Kidney (tissue), 14 donors: ENCODE data around the gene ZFP36L2. TPM values are rescaled to one million over a fixed set of nuclear protein-coding genes. Genes with fewer than 3 reads are reported as not detected.

Source experiments
- DNase-seq, 5 donors: peaks; one replicate each; pipeline ENCODE4 v3.0.0-alpha.2; 2013 to 2020
- FAIRE-seq: peaks from 2 replicates; lab custom pipeline; 2012; peaks lifted over from hg19 to GRCh38; lab: Jason Lieb, UNC
- H3K27ac ChIP-seq, 2 donors: one replicate each; pipeline ENCODE4 v1.7.0; 2013; ENCODE audit warnings: low read depth in 2 of 2, low read length in 2 of 2, inconsistent platforms in 1 of 2
- H3K27me3 ChIP-seq: one replicate; pipeline ENCODE4 v1.7.1; 2013; ENCODE audit warnings: low read length, inconsistent platforms; ENCODE audit not compliant: control insufficient read depth, insufficient read depth
- H3K36me3 ChIP-seq, 3 donors: one replicate each; pipeline versions ENCODE4 v1.7.0 to v1.7.1; 2013; ENCODE audit warnings: low read length in 3 of 3, control low read depth in 1 of 3, inconsistent platforms in 1 of 3; ENCODE audit not compliant: insufficient read depth in 3 of 3, control insufficient read depth in 2 of 3
- H3K4me1 ChIP-seq, 3 donors: one replicate each; pipeline versions ENCODE4 v1.7.0 to v1.7.1; 2013; ENCODE audit warnings: low read length in 3 of 3, inconsistent platforms in 1 of 3, low read depth in 1 of 3; ENCODE audit not compliant: control insufficient read depth in 2 of 3, insufficient read depth in 2 of 3
- H3K4me3 ChIP-seq, 3 donors: one replicate each; pipeline versions ENCODE4 v1.7.0 to v1.8.1; 2013; ENCODE audit warnings: low read length in 3 of 3, control low read depth in 1 of 3, inconsistent platforms in 1 of 3
- H3K9ac ChIP-seq, 3 donors: one replicate each; pipeline versions ENCODE4 v1.7.0 to v1.7.1; 2013; ENCODE audit warnings: low read length in 3 of 3, control low read depth in 1 of 3, inconsistent platforms in 1 of 3
- H3K9me3 ChIP-seq, 3 donors: one replicate each; pipeline versions ENCODE4 v1.7.0 to v1.7.1; 2013; ENCODE audit warnings: low read length in 3 of 3, control low read depth in 1 of 3, inconsistent platforms in 1 of 3; ENCODE audit not compliant: control insufficient read depth in 2 of 3, insufficient read depth in 1 of 3
- intact Hi-C: fragments of 100-400 bp; cut with DNase I; formaldehyde crosslinking; loops from one replicate; pipeline ENCODE4 v1.11.1; 2022
- polyA plus RNA-seq: library from polyadenylated mRNA; stranded (reverse); fragments of 350-450 nt; fragmentation: Illumina TruSeq; extraction: RNeasy Lipid Tissue Mini Kit (QIAGEN cat#74804); gene quantifications from one replicate; pipeline ENCODE4 v1.2.3, GENCODE V29; 2014; ENCODE audit warnings: low read depth, low replicate concordance; ENCODE audit not compliant: insufficient read depth
- total RNA-seq: library from RNA; stranded (reverse); fragmentation: NEBNext Ultra II Directional; extraction: Animal tissue kit (Norgen Biotek cat#: 25700); gene quantifications from one replicate; pipeline ENCODE4 v1.2.1, GENCODE V29; 2021
- TF ChIP-seq, protein P1 (sequence below): IDR thresholded peaks from 3 replicates; pipeline ENCODE4 v1.5.1; 2012; ENCODE audit warnings: mild to moderate bottlenecking, moderate library complexity, borderline replicate concordance; ENCODE audit not compliant: insufficient read depth; ENCODE audit errors: extremely low read depth
- donor health status: control.
- donor health status: control.
- donor health status: control.
- donor health status: control.
- donor health status: control.
- donor health status: DM: yes; HTN: yes; CAD: no.
- donor health status: Normal renal cell carcinoma (clear cell type).

ZFP36L2 gene
- total and polyA plus RNA-seq, 2 donors from 2014 or later, result 35.4 to 247 TPM

GRCh38 chr2:43228321-43228751, 1.9 kb upstream of the ZFP36L2 start:
- DNase-seq, result no peak
- intact Hi-C loops, result loop anchor here (5.0 to 10.0 kb wide), 2 partner anchors 206 to 274 kb away; no protein-coding TSS in a partner anchor
- Histone ChIP-seq H3K27me3 (no peaks in the 10 kb centered on the region), H3K9ac (peak overlapping the region in 2 of 3 donors; percentile 11 to 68), H3K4me1 (peaks cover 6 to 21% (median 14%) of the 10 kb centered on the region in 3 donors), H3K36me3 (peaks cover 3 to 16% (median 4%) of the 10 kb centered on the region in 3 donors), H3K4me3 (peak overlapping the region in 1 of 3 donors; percentile 81), H3K9me3 (no peaks in the 10 kb centered on the region), H3K27ac (peak overlapping the region; percentile 92 to 99)
- TF ChIP-seq, protein P1, sequence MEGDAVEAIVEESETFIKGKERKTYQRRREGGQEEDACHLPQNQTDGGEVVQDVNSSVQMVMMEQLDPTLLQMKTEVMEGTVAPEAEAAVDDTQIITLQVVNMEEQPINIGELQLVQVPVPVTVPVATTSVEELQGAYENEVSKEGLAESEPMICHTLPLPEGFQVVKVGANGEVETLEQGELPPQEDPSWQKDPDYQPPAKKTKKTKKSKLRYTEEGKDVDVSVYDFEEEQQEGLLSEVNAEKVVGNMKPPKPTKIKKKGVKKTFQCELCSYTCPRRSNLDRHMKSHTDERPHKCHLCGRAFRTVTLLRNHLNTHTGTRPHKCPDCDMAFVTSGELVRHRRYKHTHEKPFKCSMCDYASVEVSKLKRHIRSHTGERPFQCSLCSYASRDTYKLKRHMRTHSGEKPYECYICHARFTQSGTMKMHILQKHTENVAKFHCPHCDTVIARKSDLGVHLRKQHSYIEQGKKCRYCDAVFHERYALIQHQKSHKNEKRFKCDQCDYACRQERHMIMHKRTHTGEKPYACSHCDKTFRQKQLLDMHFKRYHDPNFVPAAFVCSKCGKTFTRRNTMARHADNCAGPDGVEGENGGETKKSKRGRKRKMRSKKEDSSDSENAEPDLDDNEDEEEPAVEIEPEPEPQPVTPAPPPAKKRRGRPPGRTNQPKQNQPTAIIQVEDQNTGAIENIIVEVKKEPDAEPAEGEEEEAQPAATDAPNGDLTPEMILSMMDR, result no peak
- FAIRE-seq, result no peak

DNA sequence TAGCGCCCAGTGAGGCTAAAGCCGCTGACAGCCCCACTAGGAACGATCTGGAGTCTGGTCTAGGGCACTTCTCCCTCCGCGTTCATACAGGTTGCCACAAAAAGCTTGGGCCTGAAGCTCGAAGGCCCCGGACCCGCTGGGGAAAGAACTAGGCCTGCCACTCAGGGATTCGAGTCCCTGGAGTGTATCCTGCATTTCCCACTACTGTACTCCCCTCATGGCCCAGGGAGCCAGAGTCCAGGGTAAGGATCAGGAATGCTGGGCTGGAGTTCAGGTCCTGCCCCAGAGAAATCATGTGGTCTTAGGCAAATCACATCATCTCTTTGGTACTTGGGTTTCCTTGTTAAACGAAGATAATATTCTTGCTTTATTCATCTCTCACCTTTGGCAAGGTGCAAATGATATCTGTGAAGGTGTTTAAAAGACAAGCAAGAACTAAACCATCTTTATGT, 1.4 kb upstream of the ZFP36L2 start:
- peak overlapping the region; percentile 6 to 68 (median 38) for H3K9ac ChIP-seq
- no peaks in the 10 kb centered on the region for H3K9me3 ChIP-seq
- DNase-seq (no peak), FAIRE-seq (no peak)
- peaks cover 6 to 21% (median 14%) of the 10 kb centered on the region in 3 donors for H3K4me1 ChIP-seq
- intact Hi-C loops, result loop anchor here (5.0 to 10.0 kb wide), 2 partner anchors 206 to 273 kb away; no protein-coding TSS in a partner anchor
- peak overlapping the region; percentile 92 to 99 for H3K27ac ChIP-seq
- H3K27me3 ChIP-seq, result no peaks in the 10 kb centered on the region
- peaks cover 3 to 19% (median 6%) of the 10 kb centered on the region in 3 donors for H3K36me3 ChIP-seq
- H3K4me3 ChIP-seq, result peak overlapping the region; percentile 29 to 81 (median 43)
- TF ChIP-seq, protein P1, result peak; percentile 32

DNA sequence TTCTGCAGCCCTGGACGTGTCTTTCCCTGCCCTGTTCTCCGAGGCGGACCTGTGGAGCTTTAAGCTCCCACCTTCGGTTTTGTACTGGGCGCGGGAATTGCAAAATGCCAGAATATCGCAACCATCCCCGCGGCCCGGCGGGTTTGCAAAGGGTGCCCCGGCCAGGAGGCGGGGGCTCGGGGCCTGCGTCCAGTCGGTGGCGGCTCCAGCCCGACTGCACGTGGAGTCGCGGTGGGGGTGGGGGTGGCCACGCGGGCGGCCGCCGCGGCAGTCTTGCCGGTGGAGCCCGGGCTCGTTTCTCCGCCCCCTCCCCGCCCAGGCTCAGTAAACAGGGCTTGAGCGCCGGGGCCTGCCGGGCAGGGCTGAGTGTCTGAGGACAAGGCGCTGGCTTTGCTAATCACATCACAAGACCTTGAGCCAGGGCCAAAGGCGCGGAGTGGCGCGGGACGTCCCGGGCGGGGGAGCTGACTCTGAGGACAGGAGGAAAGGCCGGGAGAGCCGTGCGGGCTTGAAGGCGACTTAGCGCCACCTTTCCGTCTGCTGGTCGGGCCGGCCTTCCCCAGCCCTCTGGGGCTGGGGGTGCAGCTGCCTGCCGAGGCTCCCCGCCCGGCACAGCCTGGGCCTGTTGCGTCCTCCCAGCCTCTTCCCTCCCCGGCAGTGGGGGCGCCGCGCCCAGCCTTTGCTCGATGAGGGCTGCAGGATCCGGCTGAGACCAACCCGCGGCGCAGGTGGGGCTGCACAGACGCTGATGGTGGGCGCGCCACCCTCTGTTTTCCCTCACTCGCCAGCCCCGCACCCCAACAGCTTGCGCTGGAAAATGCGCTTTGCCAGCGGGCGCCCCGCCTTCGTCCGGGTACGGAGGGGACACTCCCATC, 786 bp upstream of the ZFP36L2 start:
- intact Hi-C loops, result loop anchor here (5.0 to 10.0 kb wide), 2 partner anchors 205 to 272 kb away; no protein-coding TSS in a partner anchor
- TF ChIP-seq, protein P1, result no peak
- Histone ChIP-seq H3K9me3 (no peaks in the 10 kb centered on the region), H3K4me1 (peaks cover 6 to 21% (median 14%) of the 10 kb centered on the region in 3 donors), H3K36me3 (peaks cover 3 to 22% (median 7%) of the 10 kb centered on the region in 3 donors), H3K4me3 (peak overlapping the region; percentile 66 to 81 (median 70)), H3K27me3 (no peaks in the 10 kb centered on the region), H3K27ac (peak overlapping the region; percentile 92 to 99), H3K9ac (peak overlapping the region; percentile 38 to 68 (median 41))
- no peak for FAIRE-seq
- peak; percentile 86 to 98 (median 93) for DNase-seq
